GM19043 (cell line): ENCODE results near the gene BSCL2.
"Not testable (repeated sequence)": the region's sequence is repeated elsewhere in the genome, so short reads cannot be mapped to it uniquely, and the experiment has no call there.

Experiments used
- ATAC-seq: cut with Tn5 transposase; IDR thresholded peaks from one replicate; pipeline ENCODE4 v1.9.1; 2021; ENCODE audit warnings: low read depth; ENCODE audit not compliant: unreplicated experiment

Gene BSCL2

GRCh38 chr11:62689421-62690183 lies 17.6 kb downstream of the BSCL2 start, which contains the start of gene LRRN4CL:
TSS of gene LRRN4CL (minus strand) at chr11:62689530. CDS start at chr11:62688508, 1,022 bp downstream.
- ATAC-seq, result no peak

GRCh38 chr11:62688491-62688890 lies 18.7 kb downstream of the BSCL2 start:
- ATAC-seq, result no peak

- no peak for ATAC-seq
Observed at GRCh38 chr11:62687508-62688396, 19.5 kb downstream of the BSCL2 start.

GRCh38 chr11:62682518-62682917 lies 24.7 kb downstream of the BSCL2 start:
- ATAC-seq, result no peak

- ATAC-seq, result no peak
Observed at GRCh38 chr11:62680825-62681240, 26.4 kb downstream of the BSCL2 start.

- no peak for ATAC-seq
Observed at GRCh38 chr11:62678770-62679696, 28.2 kb downstream of the BSCL2 start, which contains the start of gene UBXN1. TSS of gene UBXN1 (minus strand) at chr11:62679073. CDS start at chr11:62678923, 150 bp downstream.

- no peak for ATAC-seq
Observed at GRCh38 chr11:62678433-62678769, 28.8 kb downstream of the BSCL2 start.

GRCh38 chr11:62677714-62678113 lies 29.5 kb downstream of the BSCL2 start:
- ATAC-seq, result no peak

- no peak for ATAC-seq
Observed at GRCh38 chr11:62677156-62677555, 30.1 kb downstream of the BSCL2 start.

GRCh38 chr11:62676698-62677097 lies 30.5 kb downstream of the BSCL2 start:
- no peak for ATAC-seq

- not testable (repeated sequence) for ATAC-seq
Observed at GRCh38 chr11:62675415-62675814, 31.8 kb downstream of the BSCL2 start.

GRCh38 chr11:62673196-62673525 lies 34.1 kb downstream of the BSCL2 start:
- no peak for ATAC-seq

GRCh38 chr11:62671608-62672389 lies 35.4 kb downstream of the BSCL2 start, which contains the start of the genes LBHD1 and UQCC3:
TSS of gene LBHD1 (minus strand) at chr11:62672267. CDS start at chr11:62670031, 2,236 bp downstream.
TSS of gene UQCC3 (plus strand) at chr11:62671673. CDS start at chr11:62671746, 73 bp downstream.
- ATAC-seq, result peak; percentile 67

GRCh38 chr11:62671236-62671607 lies 36.0 kb downstream of the BSCL2 start:
- ATAC-seq, result no peak

GRCh38 chr11:62669420-62670161 lies 37.6 kb downstream of the BSCL2 start:
- no peak for ATAC-seq

GRCh38 chr11:62667460-62667859 lies 39.8 kb downstream of the BSCL2 start:
- no peak for ATAC-seq

GRCh38 chr11:62666259-62666926 lies 40.8 kb downstream of the BSCL2 start:
- no peak for ATAC-seq

- no peak for ATAC-seq
Observed at GRCh38 chr11:62665599-62666258, 41.5 kb downstream of the BSCL2 start.
